ENCODE results near the gene FGD2.

The FGD2 gene

DNA sequence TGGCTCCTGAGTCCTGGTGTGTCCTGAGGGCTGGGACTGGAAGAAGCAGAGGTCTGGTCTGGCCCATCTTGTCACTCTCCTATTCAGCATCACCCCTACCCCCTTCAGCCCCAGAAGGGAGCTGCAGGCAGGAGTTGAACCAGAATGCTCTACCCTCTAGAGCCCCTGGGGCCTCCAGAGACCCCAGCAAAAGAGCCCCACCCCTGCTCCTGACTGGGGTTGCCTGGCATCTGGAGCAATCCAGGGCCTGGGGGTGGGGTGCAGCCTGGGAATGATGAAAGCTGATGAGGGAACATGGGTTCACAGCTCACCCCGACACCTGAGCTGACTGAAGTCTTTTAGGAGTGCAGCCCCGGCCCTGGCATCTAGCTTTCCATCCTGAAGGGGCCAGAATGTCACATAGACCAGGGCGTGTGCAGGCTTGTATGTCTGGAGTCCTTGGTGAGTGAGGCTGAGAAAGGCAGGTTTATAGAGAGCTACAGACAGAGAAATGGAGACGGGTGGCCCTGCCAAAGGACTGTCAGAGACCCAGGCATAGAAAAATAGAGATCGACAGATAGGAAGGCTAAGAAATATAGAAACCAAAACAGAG, 12.2 kb downstream of the FGD2 start:
- no peak for DNase-seq (ENCODE audit: low read depth in 2 of 2, low spot score in 1 of 2)

DNA sequence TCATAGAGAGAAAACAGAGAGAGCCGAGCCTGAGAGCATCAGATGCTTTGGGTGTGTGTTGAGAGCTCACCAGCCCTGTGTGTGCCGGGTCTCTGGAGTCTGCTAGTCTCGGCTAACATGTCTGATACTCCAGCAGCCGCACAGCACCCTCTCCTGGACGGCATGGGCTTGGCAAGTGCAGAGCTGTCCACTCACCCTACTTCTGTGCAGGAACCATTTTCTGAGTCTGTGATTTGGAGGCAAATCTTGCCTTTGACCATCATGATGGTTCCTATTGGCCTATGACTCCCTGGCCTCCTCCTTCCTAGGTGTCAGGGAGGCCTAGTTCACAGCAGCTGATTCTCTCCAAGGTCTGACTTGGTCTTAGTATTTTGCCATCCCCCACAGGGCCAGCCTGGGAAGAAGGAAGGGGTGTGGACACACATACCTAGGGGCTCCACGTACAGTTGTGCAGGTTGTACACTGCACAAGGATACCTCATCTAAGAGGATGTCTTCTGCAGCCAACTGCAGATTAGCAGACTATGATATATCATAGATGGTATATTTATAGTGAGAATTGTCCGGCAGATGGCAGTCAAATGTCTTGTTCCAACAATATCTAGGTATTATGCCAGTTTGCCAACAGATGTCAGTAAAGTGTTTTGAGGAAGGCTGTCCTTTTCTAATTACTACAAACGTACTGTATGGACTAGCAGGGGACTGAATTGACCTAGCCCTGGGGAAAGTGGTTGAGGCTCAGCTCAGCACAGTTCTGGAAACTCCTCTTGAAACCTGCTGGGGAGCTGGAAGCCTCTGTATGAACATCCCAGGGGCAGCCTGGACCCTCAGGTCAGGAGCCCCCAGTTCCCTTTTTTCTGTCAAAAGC, 13.0 kb downstream of the FGD2 start:
- DNase-seq (ENCODE audit: low read depth in 2 of 2, low spot score in 1 of 2) = peak; percentile 76

DNA sequence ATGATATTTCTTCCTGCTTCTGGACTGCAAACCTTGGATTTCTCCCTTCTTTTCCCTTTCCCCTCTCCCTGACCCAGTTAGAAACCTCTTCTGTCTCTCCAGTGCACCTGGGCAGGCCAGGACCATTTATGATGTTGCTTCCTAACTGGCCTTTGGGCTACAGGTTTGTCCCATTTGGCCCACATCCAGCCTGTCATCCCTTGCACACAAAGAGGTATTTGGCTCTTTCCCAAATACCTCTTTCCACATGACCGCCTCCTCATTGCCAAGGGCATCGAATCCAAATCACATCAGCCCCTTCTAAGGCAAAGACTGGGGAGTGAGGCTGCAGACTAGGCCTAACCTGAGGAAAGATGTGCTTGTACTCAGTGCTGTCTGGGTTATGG, 13.6 kb downstream of the FGD2 start:
- DNase-seq (ENCODE audit: low read depth in 2 of 2, low spot score in 1 of 2) = no peak

DNA sequence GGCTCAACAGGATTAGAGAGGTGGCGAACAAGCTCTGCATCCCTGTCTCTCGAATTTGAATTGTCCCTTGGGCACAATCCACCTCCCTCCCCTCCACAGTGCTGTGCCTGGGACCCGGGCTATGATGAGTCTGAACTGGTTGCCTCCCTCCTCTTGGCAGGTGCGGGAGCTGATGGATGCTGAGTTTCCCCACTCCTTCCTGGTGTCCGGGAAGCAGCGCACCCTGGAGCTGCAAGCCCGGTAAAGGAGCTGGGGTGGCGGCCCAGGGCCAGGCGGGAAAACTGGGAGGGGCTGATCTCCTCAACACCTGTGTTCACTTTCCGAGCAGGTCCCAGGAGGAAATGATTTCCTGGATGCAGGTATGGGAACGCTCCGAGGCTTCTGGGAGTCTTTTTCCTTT, 14.9 kb downstream of the FGD2 start:
- no peak for DNase-seq (ENCODE audit: low read depth in 2 of 2, low spot score in 1 of 2)

DNA sequence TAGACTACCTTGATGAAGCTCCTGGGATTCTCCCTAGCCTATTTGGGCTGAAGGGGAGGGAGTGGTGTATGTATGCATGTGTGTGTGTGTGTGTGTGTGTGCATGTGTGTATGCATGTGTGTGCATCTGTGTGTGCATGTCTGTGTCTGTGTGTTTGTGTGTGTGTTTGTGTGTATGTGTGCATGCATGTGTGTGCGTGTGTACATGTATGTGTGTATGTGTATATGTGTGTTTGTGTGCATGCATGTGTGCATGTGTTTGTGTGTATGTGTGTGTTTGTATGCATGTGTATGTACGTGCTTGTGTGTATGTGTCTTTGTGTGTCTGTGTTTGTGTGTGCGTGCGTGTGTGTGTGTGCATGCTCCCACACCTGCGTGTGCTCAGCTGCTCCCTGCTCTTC, 15.4 kb downstream of the FGD2 start:
- no peak for DNase-seq (ENCODE audit: low read depth in 2 of 2, low spot score in 1 of 2)

DNA sequence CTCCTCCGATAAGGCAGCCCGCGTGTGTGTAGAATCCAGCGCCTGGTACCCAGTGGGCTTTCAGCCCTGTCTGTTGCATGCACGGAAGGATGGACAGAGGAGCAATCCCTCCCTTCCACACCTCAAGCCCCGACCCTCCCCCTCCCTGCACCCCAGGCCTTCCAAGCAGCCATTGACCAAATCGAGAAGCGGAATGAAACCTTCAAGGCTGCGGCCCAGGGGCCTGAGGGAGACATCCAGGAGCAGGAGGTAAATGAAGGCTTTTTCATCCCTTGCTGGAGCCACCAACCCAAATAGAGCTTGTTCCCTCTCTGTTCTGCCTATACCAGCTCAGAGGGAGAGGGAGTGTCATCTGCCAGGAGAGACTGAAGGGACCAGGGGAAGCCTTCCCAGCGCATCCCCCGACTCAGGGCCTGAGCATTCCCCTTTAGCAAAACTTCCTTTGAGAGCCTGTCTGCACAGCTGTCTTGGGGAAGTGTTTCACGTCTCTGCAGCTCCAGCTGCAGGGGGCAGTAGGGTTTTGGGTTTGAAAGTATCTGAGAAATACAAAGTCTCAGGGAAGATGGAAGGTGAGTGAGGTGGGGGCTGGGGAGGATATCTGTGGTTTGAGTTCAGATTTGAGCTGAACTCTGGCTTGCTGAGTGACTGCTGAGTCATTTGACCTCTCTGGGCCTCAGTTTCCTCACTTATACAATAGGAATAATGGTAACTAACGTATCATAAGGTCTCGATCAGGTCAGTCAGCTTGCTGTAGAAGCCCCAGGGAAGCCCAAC, 16.1 kb downstream of the FGD2 start:
- DNase-seq (ENCODE audit: low read depth in 2 of 2, low spot score in 1 of 2) = peak; percentile 30 to 46

DNA sequence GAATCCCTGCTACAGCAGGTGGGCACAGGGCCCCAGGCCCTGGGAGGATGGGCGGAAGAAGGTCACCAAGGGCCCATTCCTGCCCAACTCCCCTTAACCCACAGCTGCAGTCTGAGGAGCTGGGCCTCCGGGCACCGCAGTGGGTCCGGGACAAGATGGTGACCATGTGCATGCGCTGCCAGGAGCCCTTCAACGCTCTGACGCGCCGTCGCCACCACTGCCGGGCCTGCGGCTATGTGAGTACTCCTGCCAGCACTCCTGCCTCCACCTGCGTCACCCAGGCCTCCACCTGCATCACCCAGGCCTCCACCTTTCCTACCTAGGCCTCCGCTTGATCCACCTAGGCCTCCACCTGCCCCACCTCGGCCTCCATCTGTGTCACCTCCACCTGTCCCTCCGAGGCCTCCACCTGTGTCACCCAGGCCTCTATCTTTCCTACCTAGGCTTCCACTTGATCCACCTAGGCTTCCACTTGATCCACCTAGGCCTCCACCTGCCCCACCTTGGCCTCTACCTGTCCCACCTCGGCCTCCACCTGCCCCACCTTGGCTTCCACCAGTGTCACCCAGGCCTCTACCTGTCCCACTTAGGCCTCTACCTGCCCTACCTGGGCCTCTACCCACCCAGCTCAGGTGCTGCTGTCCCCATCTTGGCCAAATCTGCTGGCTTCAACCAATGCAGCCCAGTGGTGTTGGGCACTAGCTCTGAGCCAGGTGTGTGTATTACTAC, 16.8 kb downstream of the FGD2 start:
- no peak for DNase-seq (ENCODE audit: low read depth in 2 of 2, low spot score in 1 of 2)

DNA sequence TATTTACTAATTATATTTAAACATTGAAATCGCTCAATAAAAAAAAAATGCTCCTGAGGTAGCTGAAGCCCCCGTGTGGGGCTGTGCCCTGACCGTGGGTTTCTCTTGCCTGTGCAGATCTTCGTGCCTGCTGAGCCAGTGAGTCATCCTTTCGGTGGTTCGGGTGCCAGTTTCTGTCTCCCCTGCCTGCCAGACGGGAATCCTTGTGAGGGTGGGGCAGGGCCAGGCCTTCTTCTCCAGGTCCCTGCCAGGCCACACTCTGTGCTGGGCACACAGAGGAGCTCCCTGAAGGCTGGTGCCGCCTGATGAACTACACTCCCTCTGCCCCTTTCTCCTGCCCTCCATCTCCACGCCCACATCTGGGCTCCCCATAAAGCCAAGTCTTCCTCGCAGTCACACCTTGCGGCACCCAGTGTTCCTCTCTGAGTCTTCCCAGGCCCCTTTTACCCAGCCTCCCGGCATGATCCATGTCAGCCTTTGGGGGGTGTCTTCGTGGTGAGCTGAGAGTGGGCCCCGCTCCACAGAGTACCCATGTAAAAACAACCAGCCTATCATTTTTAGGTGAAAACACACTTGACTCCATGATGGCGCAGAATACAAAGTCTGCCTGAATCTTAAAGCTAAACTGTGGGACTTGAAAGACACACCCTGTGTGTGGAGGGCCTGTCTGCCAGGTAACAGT, 19.3 kb downstream of the FGD2 start:
- DNase-seq (ENCODE audit: low read depth in 2 of 2, low spot score in 1 of 2) = no peak

DNA sequence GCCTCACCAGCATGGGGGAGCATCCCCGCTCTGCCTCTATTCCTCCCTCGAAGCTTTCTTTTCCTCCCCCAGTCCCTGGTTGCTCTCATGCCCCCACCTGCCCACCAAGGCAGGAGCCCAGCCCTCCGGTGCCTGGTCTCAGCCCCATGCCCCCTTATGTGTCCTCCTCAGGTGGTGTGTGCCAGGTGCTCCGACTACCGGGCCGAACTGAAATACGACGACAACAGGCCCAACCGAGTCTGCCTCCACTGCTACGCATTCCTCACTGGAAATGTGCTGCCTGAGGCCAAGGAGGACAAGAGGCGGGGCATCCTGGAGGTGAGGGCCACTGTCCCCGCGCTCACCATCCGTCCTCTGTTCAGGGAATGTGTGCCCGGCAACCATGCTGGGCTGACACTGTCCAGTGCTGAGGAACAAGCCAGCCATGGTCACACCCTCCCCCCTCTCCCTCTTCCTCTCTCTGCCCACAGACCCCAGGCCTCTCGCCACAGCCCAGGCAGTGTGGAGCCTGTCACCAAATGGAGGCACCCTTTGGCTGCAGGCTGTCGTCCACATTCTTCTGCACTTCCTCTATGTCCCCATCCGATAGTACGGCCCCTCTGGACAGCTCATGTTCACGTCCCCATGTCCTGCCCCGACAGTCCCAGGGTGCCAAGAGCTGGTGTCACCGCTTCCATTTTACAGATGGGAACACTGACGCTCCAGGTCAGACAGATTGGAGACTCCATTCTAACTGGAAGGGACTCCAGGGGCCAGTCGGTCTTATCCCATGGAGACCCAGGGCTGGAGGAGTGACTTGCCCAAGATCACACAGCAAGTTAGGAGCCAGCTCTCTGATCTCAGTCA, 20.4 kb downstream of the FGD2 start:
- no peak for DNase-seq (ENCODE audit: low read depth in 2 of 2, low spot score in 1 of 2)

DNA sequence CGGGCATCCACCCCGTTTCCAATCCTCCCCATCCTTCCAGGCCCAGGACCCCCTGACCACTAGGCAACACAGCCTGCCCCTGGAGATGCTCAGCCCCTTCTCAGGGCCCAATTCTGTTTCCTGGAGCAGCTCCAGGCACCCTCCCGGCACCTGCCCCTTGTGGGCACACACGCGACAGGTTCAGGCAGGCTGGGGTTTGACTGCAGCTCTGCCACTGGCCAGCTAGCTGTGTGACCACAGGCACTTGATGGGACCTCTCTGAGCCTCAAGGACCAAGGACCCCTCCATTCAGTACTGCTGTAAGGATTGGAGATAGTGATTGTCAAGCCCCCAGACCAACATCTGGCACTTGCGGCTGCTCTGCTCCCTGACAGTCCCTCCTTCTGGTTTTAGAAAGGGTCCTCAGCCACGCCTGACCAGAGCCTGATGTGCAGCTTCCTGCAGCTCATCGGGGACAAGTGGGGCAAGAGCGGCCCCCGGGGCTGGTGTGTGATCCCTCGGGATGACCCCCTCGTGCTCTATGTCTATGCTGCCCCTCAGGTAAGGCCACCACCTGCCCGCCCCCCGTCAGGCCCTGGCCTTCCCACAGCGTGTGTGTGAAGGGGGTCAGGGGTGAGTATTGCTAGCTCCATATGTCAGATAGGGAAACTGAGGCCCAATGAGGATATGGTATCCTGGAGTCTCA, 21.7 kb downstream of the FGD2 start:
- DNase-seq (ENCODE audit: low read depth in 2 of 2, low spot score in 1 of 2) = no peak

DNA sequence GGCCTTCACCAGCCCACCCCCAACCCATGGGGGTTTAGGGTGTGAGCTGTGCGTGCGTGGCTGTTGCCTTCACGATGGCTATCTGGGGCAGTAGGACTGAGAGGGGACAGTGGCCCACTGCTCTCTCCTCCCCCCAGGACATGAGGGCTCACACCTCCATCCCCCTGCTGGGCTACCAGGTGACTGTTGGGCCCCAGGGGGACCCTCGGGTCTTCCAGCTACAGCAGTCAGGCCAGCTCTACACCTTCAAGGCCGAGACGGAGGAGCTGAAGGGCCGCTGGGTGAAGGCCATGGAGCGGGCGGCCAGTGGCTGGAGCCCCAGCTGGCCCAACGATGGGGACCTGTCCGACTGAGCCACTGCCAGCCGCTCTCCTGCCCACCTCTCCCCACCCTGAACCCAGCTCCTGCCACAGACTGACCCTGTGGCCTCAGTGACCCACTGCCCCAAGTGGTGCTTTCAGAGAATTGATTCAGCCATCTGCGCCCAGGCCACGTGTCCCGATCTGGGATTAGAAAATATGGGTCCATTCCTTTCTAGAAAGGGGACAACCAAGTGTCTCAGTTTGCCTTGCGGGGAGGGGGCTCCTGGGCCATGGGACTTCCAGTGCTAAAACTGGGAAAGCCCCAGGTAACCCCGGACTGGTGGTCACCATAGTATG, 22.5 kb downstream of the FGD2 start:
- DNase-seq (ENCODE audit: low read depth in 2 of 2, low spot score in 1 of 2) = no peak

DNA sequence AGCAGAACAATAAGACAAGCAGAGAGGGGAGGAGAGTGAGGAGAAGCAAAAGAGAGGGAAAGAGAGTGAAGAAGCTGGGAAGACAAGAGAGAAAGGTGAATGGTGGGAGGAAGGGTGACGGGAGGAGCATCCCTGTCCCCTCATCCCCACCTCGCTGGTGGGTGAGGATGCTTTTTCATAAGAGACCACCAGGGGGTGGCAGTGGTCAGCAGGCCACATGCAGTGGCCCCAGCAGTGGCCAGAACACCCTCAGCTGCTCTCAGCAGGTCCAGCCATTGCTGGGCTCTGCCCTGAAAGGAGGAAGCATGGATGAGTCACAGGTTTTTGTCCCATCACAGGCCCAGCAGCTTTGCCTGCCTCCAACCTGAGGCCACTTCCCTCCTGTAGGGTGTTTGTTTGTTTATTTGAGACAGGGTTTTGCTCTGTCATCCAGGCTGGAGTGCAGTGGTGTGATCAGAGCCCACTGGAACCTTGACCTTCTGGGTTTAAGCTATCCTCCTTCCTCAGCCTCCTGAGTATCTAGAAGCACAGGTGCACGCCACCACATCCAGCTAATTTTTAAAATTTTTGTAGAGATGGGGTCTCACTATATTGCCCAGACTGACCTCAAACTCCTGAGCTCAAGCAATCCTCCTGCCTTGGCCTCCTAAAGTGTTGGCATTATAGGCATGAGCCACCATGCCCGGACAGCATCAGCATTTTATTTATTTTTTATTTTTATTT, 24.0 kb downstream of the FGD2 start:
- DNase-seq (ENCODE audit: low read depth in 2 of 2, low spot score in 1 of 2) = no peak

DNA sequence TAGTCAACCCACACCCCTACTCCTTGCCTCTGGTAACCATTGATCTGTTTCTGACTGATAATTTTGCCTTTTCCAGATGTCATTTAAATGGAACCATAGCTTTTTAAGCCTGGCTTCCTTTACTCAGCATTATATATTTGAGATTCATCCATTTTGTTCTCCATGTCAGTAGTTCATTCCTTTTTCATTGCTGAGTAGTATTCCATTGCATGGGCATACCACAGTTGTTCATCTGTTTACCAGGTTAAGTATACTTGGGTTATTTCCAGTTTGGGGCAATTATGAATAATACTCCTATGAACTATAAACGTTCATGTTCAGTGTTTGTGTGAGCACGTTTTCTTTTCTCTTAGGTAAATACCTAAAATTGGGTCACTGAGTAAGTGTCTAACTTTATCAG, 25.1 kb downstream of the FGD2 start:
- no peak for DNase-seq (ENCODE audit: low read depth in 2 of 2, low spot score in 1 of 2)

DNA sequence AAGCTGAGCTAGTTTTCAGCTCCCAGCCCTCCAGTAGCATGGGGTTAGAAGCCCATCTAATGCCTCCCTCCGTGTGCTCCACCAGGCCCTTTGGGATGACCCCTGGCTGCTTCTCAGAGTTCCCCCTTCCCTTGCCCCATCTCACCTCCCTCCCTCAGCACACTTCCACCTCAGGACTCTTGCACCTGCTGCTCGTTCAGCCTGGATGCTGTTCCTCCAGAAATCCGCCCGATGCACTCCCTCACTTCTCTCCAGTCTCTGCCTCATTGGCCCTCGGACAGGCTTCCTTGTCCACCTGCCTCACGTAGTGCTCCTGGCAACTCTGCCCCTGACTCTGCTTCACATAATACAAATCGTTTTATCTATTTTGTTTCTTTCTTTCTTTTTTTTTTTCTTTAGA, 26.8 kb downstream of the FGD2 start:
- DNase-seq (ENCODE audit: low read depth in 2 of 2, low spot score in 1 of 2) = no peak

DNA sequence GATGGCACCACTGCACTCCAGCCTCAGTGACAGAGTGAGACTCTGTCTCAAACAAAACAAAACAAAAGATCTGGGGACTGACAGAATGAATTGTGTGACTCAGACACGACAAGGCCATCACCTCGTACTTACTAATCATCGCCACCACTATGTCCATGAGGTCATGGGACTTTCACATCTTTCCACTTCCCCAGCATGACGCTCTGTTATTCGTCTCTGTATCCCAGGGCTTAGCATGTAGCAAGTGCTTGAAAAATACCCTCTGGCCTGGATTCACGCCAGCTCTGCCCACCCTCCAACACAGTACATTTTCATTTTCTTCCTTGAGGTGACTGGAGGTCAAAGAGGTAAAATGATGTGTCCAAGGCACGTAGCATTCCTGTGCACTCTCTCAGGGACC, 27.8 kb downstream of the FGD2 start:
- DNase-seq (ENCODE audit: low read depth in 2 of 2, low spot score in 1 of 2) = no peak

DNA sequence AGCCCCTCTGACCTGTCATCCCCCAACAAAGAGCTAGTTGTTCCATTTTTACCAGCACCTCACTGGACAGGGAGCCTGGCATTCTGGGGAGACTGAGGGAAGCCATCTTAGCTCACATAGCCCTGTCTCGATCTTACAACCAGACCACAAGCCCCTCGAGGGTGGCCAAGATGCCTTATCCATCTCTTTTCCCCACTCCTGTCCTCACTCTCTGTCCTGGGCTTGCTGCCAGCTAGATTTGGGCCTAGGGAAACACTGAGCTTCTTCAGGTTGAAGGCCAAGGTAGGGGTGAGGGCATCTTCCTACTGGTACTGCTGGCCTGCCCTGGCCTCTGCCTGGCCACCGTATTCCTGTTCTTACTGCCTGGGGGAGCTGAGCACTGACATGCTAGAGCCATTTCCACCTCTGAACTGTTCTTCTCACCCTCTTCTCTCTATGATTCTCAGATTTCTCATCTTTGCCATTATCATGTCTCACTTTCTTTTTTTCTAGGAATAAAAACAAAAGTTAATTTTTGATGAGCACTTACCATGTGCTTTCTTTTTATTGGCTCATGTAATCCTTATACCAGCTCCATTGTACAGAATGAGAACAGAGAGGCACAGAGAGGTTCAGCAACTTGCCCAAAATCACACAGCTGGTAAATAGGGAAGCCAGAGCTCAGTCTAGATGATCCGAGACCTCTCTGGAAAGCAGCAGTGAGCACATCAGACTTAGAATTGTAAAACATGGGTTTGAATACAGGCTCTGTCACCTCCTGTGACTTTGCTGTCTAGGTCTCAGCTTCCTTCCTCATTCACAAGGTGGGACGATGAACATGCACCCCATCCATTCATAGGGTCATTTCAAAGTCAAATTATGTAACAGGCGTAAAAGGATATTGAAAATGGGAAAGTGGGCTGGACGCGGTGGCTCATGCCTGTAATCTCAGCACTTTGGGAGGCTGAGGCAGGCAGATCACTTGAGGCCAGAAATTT, 28.7 kb downstream of the FGD2 start:
- DNase-seq (ENCODE audit: low read depth in 2 of 2, low spot score in 1 of 2) = no peak

DNA sequence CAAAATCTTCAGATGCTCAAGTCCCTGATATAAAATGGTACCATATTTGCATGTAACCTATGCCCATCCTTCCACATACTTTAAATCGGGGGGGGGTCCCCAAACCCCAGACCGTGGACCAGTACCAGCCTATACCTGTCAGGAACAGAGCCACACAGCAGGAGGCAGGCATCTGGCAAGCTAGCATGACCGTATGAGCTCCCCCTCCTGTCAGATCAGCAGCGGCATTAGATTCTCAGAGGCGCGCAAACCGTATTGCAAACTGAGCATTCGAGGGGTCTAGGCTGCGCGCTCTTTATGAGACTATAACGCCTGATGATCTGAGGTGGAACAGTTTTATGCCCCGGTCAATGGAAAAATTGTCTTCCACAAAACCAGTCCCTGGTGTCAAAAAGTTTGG, 30.7 kb downstream of the FGD2 start:
- DNase-seq (ENCODE audit: low read depth in 2 of 2, low spot score in 1 of 2) = no peak
